ENCODE results near the gene CLDN9. TPM values are rescaled to one million over a fixed set of nuclear protein-coding genes. Genes with fewer than 3 reads are reported as not detected.

Gene CLDN9
- total and polyA plus RNA-seq, 9 of the 15 experiments (the other 6 are each of a cell fraction or from before 2014, with no cell fraction given), result 0.12 to 0.44 (median 0.22) TPM; not detected in 4

DNA sequence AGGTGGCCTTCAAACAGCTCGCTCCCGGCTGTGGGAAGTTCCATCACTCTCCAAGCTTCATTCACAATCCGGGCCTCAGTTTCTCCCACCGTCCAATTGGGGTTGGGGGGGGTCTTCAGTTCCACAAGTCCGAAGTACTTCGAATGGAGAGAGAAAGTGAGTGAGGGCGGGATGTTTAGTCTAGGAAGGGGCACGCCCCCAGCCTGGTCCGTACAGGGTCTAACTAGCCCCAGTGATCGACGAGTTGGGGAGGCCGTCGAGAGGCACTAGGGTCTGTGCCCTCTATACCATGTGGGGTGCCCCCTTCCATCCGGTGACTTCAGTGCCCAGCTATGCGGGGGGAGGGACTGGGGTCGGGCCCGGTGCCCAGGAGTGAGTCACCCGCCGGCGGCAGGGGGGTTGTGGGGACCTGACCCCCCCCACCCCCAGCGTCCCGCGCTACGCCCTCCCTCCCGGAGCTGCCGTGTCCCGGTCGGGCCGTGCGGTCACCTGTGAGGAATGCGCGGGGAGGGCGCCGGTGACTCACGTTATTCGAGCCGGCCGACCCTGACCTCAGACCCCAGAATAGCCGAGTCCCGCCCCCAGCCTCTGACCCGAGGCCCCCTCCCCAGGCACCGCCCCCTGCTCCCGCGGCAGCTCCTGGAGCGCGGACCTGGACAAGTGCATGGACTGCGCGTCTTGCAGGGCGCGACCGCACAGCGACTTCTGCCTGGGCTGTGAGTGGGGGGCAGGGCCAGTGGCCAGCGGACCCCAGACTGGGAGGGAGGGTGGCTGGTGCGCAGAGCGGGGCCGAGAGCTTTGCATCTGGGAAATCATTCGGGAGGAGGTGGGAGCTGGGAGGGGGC, 8.1 kb downstream of the CLDN9 start (continued):
- TF ChIP-seq, protein P1, sequence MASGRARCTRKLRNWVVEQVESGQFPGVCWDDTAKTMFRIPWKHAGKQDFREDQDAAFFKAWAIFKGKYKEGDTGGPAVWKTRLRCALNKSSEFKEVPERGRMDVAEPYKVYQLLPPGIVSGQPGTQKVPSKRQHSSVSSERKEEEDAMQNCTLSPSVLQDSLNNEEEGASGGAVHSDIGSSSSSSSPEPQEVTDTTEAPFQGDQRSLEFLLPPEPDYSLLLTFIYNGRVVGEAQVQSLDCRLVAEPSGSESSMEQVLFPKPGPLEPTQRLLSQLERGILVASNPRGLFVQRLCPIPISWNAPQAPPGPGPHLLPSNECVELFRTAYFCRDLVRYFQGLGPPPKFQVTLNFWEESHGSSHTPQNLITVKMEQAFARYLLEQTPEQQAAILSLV (tag; IDR thresholded peaks at IDR 0.05), result no peak
- TF ChIP-seq MCM5 (IDR thresholded peaks at IDR 0.05; ENCODE audit: low read depth), result no peak
- no peak for TF ChIP-seq PHF21A (IDR thresholded peaks at IDR 0.05; ENCODE audit: borderline replicate concordance, low read depth)
- no peak for TF ChIP-seq POLR2B (IDR thresholded peaks at IDR 0.05; ENCODE audit: low read depth, partially characterized antibody)
- TF ChIP-seq ZNF717 (CRISPR knock-in tag; IDR thresholded peaks at IDR 0.05), result no peak
- TF ChIP-seq, protein P2, sequence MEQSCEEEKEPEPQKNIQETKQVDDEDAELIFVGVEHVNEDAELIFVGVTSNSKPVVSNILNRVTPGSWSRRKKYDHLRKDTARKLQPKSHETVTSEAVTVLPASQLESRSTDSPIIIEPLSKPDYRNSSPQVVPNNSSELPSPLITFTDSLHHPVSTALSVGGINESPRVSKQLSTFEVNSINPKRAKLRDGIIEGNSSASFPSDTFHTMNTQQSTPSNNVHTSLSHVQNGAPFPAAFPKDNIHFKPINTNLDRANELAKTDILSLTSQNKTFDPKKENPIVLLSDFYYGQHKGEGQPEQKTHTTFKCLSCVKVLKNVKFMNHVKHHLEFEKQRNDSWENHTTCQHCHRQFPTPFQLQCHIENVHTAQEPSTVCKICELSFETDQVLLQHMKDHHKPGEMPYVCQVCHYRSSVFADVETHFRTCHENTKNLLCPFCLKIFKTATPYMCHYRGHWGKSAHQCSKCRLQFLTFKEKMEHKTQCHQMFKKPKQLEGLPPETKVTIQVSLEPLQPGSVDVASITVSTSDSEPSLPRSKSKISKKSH (CRISPR knock-in tag; IDR thresholded peaks at IDR 0.05), result no peak
- peak; percentile 69; the same call in 1 of the 2 replicates for TF ChIP-seq TEAD4 (IDR thresholded peaks at IDR 0.05; ENCODE audit: low read length)
- TF ChIP-seq TEAD4 (CRISPR knock-in tag; IDR thresholded peaks at IDR 0.05; ENCODE audit: borderline replicate concordance), result peak; percentile 83; the same call in 1 of the 2 replicates
- TF ChIP-seq RBBP5 (IDR thresholded peaks at IDR 0.05; ENCODE audit: borderline replicate concordance, insufficient read depth, low read length, poor library complexity, severe bottlenecking), result peak; percentile 35
- TF ChIP-seq FOSL1 (tag; conservative IDR thresholded peaks at IDR 0.05), result peak; percentile 93
- no peak for TF ChIP-seq NFXL1 (CRISPR knock-in tag; IDR thresholded peaks at IDR 0.05)
- TF ChIP-seq CCNT2 (IDR thresholded peaks at IDR 0.05; ENCODE audit: borderline replicate concordance, extremely low read depth, insufficient read length, low read depth, low read length), result peak; percentile 48
- no peak for TF ChIP-seq KHSRP (IDR thresholded peaks at IDR 0.05)
- TF ChIP-seq, protein P3, sequence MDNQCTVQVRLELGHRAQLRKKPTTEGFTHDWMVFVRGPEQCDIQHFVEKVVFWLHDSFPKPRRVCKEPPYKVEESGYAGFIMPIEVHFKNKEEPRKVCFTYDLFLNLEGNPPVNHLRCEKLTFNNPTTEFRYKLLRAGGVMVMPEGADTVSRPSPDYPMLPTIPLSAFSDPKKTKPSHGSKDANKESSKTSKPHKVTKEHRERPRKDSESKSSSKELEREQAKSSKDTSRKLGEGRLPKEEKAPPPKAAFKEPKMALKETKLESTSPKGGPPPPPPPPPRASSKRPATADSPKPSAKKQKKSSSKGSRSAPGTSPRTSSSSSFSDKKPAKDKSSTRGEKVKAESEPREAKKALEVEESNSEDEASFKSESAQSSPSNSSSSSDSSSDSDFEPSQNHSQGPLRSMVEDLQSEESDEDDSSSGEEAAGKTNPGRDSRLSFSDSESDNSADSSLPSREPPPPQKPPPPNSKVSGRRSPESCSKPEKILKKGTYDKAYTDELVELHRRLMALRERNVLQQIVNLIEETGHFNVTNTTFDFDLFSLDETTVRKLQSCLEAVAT (IDR thresholded peaks at IDR 0.05), result 0 out of 4 replicates have a peak, but pooled peaks of 1 of the 2 experiments have one; percentile 10
- TF ChIP-seq LEF1 (IDR thresholded peaks at IDR 0.05), result no peak
- no peak for TF ChIP-seq ZNF347 (CRISPR knock-in tag; IDR thresholded peaks at IDR 0.05; ENCODE audit: low read depth)
- TF ChIP-seq EHMT2 (IDR thresholded peaks at IDR 0.05), result no peak
- no peak for TF ChIP-seq RUNX1 (IDR thresholded peaks at IDR 0.05; ENCODE audit: low read depth)
- TF ChIP-seq GATAD2B (IDR thresholded peaks at IDR 0.05; ENCODE audit: borderline replicate concordance), result no peak
- TF ChIP-seq GABPA (tag; conservative IDR thresholded peaks at IDR 0.05; ENCODE audit: low read depth), result no peak; the same call in 1 of the 2 replicates
- TF ChIP-seq PHF20 (IDR thresholded peaks at IDR 0.05; ENCODE audit: partially characterized antibody), result no peak
- TF ChIP-seq, protein P4, sequence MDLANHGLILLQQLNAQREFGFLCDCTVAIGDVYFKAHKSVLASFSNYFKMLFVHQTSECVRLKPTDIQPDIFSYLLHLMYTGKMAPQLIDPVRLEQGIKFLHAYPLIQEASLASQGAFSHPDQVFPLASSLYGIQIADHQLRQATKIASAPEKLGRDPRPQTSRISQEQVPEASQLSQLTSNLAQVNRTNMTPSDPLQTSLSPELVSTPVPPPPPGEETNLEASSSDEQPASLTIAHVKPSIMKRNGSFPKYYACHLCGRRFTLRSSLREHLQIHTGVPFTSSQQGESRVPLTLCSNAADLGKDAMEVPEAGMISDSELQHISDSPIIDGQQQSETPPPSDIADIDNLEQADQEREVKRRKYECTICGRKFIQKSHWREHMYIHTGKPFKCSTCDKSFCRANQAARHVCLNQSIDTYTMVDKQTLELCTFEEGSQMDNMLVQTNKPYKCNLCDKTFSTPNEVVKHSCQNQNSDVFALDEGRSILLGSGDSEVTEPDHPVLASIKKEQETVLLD (IDR thresholded peaks at IDR 0.05), result no peak; the same call in 1 of the 2 replicates
